SK-N-SH treated with all-trans-retinoic acid at 6 μM for 48 hours (cell line): ENCODE results near the gene SIM1.

Experiments used
- ATAC-seq: fragments of 200-7000 bp; cut with Tn5 transposase; 3 replicates; pipeline ENCODE4 v1.9.1; 2020; ENCODE audit warnings: mild to moderate bottlenecking, moderate library complexity
- ARNTL ChIP-seq: fragments of 450-650 bp; formaldehyde crosslinking; IDR thresholded peaks from 2 replicates; pipeline ENCODE4 v1.5.0; 2020; ENCODE audit warnings: low read depth, mild to moderate bottlenecking, moderate library complexity, borderline replicate concordance
- BACH2 ChIP-seq: fragments of 250-450 bp; sonication (Bioruptor Pico); IDR thresholded peaks from 2 replicates; pipeline ENCODE4 v1.9.0; 2021; ENCODE audit warnings: mild to moderate bottlenecking, borderline replicate concordance
- CSDC2 ChIP-seq: fragments of 250-450 bp; sonication (Bioruptor Pico); IDR thresholded peaks from 2 replicates; pipeline ENCODE4 v1.5.0; 2020; ENCODE audit warnings: mild to moderate bottlenecking, moderate library complexity
- ESRRG ChIP-seq: fragments of 250-450 bp; sonication (Bioruptor Pico); IDR thresholded peaks from 2 replicates; pipeline ENCODE4 v1.6.1; 2021; ENCODE audit warnings: mild to moderate bottlenecking
- GLIS3 ChIP-seq: fragments of 250-450 bp; sonication (Bioruptor Pico); IDR thresholded peaks from 2 replicates; pipeline ENCODE4 v1.5.0; 2020; ENCODE audit warnings: mild to moderate bottlenecking, moderate library complexity
- ISL1 ChIP-seq: fragments of 250-450 bp; sonication (Bioruptor Pico); IDR thresholded peaks from 2 replicates; pipeline ENCODE4 v2.1.2; 2022; ENCODE audit warnings: mild to moderate bottlenecking, moderate library complexity
- OSR1 ChIP-seq: fragments of 250-450 bp; sonication (Bioruptor Pico); IDR thresholded peaks from 2 replicates; pipeline ENCODE4 v1.8.0; 2022; ENCODE audit warnings: moderate library complexity, mild to moderate bottlenecking, inconsistent platforms
- PPARA ChIP-seq: fragments of 250-450 bp; sonication (Bioruptor Pico); IDR thresholded peaks from 2 replicates; pipeline ENCODE4 v1.5.0; 2020; ENCODE audit warnings: mild to moderate bottlenecking, borderline replicate concordance
- RARB ChIP-seq: fragments of 250-450 bp; sonication (Bioruptor Pico); IDR thresholded peaks from 2 replicates; pipeline ENCODE4 v1.8.0; 2021; ENCODE audit warnings: mild to moderate bottlenecking, moderate library complexity
- SNAI2 ChIP-seq: fragments of 250-450 bp; sonication (Bioruptor Pico); IDR thresholded peaks from 2 replicates; pipeline ENCODE4 v1.5.0; 2020; ENCODE audit warnings: mild to moderate bottlenecking, moderate library complexity
- TCF4 ChIP-seq: fragments of 250-450 bp; sonication (Bioruptor Pico); IDR thresholded peaks from 2 replicates; pipeline ENCODE4 v1.8.0; 2021; ENCODE audit warnings: mild to moderate bottlenecking, moderate library complexity, borderline replicate concordance
- TOX ChIP-seq: fragments of 250-450 bp; sonication (Bioruptor Pico); IDR thresholded peaks from 2 replicates; pipeline ENCODE4 v1.8.0; 2021; ENCODE audit warnings: mild to moderate bottlenecking, moderate library complexity, borderline replicate concordance
- ZC3H10 ChIP-seq: fragments of 250-450 bp; sonication (Bioruptor Pico); IDR thresholded peaks from 2 replicates; pipeline ENCODE4 v1.5.1; 2021; ENCODE audit warnings: mild to moderate bottlenecking, moderate library complexity
- ZFP3 ChIP-seq: fragments of 250-450 bp; sonication (Bioruptor Pico); IDR thresholded peaks from 2 replicates; pipeline ENCODE4 v1.5.0; 2020; ENCODE audit warnings: mild to moderate bottlenecking, moderate library complexity
- ZNF565 ChIP-seq: fragments of 450-650 bp; formaldehyde crosslinking; conservative IDR thresholded peaks from 2 replicates; pipeline ENCODE4 v1.5.0; 2020; ENCODE audit warnings: low read depth, mild to moderate bottlenecking, moderate library complexity
- ZNF70 ChIP-seq: fragments of 450-650 bp; formaldehyde crosslinking; IDR thresholded peaks from 2 replicates; pipeline ENCODE4 v1.5.0; 2020; ENCODE audit warnings: mild to moderate bottlenecking, moderate library complexity
- ZNF8 ChIP-seq: fragments of 450-650 bp; formaldehyde crosslinking; IDR thresholded peaks from 2 replicates; pipeline ENCODE4 v1.5.0; 2020; ENCODE audit warnings: mild to moderate bottlenecking, moderate library complexity
- TF ChIP-seq, protein P1 (sequence below): fragments of 250-450 bp; sonication (Bioruptor Pico); IDR thresholded peaks from 2 replicates; pipeline ENCODE4 v1.5.0; 2020; ENCODE audit warnings: mild to moderate bottlenecking, moderate library complexity
- TF ChIP-seq, protein P2 (sequence below): fragments of 250-450 bp; sonication (Bioruptor Pico); IDR thresholded peaks from 2 replicates; pipeline ENCODE4 v1.8.0; 2020; ENCODE audit warnings: mild to moderate bottlenecking, moderate library complexity, borderline replicate concordance
- TF ChIP-seq, protein P3 (sequence below): fragments of 250-450 bp; sonication (Bioruptor Pico); IDR thresholded peaks from 2 replicates; pipeline ENCODE4 v1.8.0; 2021; ENCODE audit warnings: low read depth, mild to moderate bottlenecking, moderate library complexity, borderline replicate concordance
- TF ChIP-seq, protein P4 (sequence below): fragments of 250-450 bp; sonication (Bioruptor Pico); IDR thresholded peaks from 2 replicates; pipeline ENCODE4 v1.5.1; 2021; ENCODE audit warnings: mild to moderate bottlenecking, moderate library complexity
- TF ChIP-seq, protein P5 (sequence below): fragments of 250-450 bp; sonication (Bioruptor Pico); IDR thresholded peaks from 2 replicates; pipeline ENCODE4 v1.5.1; 2020; ENCODE audit warnings: low read depth, mild to moderate bottlenecking, moderate library complexity

The SIM1 gene

DNA sequence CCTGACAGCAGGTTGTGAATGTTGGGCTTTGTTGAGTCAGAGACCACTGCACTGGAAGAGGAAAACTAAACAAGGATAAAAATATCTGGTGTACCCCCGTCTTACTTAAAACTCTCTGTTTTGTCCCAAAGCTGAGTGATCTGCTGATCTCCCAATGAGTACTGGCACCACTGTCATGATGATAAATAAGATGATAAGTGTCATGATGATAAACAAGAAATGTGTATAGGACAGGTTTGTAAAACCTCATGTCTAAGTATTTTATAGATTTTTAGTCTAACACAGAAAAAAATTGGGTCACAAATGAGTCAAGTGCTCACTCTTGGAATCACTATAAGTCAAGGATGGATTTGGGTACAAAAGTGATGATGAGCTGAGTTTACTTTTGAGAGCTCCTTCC, 8.5 kb upstream of the SIM1 start:
- ATAC-seq = no peak
- TF ChIP-seq ISL1 (CRISPR knock-in tag) (no peak), ZFP3 (CRISPR knock-in tag) (no peak), CSDC2 (CRISPR knock-in tag) (no peak), GLIS3 (CRISPR knock-in tag) (no peak), RARB (no peak), ZC3H10 (no peak), ZNF565 (CRISPR knock-in tag) (no peak), ZNF70 (CRISPR knock-in tag) (no peak), ARNTL (CRISPR knock-in tag) (no peak), SNAI2 (CRISPR knock-in tag) (no peak), TOX (CRISPR knock-in tag) (no peak), OSR1 (no peak)
- TF ChIP-seq, protein P1, sequence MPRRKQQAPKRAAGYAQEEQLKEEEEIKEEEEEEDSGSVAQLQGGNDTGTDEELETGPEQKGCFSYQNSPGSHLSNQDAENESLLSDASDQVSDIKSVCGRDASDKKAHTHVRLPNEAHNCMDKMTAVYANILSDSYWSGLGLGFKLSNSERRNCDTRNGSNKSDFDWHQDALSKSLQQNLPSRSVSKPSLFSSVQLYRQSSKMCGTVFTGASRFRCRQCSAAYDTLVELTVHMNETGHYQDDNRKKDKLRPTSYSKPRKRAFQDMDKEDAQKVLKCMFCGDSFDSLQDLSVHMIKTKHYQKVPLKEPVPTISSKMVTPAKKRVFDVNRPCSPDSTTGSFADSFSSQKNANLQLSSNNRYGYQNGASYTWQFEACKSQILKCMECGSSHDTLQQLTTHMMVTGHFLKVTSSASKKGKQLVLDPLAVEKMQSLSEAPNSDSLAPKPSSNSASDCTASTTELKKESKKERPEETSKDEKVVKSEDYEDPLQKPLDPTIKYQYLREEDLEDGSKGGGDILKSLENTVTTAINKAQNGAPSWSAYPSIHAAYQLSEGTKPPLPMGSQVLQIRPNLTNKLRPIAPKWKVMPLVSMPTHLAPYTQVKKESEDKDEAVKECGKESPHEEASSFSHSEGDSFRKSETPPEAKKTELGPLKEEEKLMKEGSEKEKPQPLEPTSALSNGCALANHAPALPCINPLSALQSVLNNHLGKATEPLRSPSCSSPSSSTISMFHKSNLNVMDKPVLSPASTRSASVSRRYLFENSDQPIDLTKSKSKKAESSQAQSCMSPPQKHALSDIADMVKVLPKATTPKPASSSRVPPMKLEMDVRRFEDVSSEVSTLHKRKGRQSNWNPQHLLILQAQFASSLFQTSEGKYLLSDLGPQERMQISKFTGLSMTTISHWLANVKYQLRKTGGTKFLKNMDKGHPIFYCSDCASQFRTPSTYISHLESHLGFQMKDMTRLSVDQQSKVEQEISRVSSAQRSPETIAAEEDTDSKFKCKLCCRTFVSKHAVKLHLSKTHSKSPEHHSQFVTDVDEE = no peak
- TF ChIP-seq, protein P2, sequence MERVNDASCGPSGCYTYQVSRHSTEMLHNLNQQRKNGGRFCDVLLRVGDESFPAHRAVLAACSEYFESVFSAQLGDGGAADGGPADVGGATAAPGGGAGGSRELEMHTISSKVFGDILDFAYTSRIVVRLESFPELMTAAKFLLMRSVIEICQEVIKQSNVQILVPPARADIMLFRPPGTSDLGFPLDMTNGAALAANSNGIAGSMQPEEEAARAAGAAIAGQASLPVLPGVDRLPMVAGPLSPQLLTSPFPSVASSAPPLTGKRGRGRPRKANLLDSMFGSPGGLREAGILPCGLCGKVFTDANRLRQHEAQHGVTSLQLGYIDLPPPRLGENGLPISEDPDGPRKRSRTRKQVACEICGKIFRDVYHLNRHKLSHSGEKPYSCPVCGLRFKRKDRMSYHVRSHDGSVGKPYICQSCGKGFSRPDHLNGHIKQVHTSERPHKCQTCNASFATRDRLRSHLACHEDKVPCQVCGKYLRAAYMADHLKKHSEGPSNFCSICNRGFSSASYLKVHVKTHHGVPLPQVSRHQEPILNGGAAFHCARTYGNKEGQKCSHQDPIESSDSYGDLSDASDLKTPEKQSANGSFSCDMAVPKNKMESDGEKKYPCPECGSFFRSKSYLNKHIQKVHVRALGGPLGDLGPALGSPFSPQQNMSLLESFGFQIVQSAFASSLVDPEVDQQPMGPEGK (CRISPR knock-in tag) = no peak

DNA sequence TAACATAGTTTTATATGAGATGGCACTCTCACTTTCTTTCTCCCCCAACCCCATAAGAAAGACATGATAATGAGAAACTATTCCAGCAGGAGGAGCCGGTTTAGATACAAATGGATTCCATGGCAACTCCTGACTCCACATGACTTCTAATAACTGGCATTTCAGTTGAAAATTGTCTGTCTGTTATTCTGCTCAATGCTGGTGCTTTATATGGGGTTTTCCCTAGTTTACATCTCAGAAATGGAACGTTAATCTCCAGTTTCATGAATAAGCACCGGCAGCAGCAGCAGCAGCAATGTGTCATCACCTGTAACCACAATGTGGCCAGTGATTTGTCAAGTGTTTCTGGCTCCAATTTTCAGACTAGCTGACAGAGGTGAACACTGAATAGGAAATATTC, 8.0 kb upstream of the SIM1 start:
- no peak; the same call in 2 of the 3 replicates for ATAC-seq
- TF ChIP-seq, protein P3, sequence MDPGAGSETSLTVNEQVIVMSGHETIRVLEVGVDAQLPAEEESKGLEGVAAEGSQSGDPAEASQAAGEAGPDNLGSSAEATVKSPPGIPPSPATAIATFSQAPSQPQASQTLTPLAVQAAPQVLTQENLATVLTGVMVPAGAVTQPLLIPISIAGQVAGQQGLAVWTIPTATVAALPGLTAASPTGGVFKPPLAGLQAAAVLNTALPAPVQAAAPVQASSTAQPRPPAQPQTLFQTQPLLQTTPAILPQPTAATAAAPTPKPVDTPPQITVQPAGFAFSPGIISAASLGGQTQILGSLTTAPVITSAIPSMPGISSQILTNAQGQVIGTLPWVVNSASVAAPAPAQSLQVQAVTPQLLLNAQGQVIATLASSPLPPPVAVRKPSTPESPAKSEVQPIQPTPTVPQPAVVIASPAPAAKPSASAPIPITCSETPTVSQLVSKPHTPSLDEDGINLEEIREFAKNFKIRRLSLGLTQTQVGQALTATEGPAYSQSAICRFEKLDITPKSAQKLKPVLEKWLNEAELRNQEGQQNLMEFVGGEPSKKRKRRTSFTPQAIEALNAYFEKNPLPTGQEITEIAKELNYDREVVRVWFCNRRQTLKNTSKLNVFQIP = no peak
- TF ChIP-seq OSR1 (no peak), SNAI2 (CRISPR knock-in tag) (no peak), ZNF8 (CRISPR knock-in tag) (no peak)

DNA sequence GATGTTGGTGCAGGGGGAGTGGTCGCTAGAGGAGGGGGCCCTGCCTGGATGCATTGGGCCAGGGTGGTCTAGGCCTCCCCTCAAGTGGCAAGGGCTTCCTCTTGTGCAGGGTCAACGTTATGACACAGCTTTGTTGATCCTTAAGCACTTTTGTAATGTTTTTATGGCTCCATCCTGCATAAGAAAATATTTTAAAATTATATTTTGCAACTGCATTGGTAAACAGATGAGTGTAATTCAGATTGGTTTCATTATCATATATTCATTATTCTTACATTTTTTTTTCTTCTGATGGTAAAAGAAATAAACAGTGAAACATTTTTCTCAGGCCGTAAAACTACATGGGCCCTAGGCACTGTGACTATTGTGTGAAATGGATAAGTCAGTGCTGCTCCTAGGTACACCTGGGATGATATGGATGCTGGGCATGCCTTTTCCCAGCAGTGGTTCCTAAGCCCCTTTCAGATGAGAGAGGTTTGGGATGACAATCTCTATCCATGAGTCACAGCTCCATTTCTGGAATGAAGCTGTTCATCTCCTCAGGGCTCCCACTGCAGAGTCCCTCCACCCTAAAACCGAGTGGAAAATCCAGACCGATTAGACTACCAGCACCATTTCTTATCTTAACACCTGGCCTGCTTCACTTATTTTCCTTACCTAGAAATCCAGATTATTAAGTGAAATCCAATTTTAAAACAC, 5.8 kb upstream of the SIM1 start:
- ATAC-seq = no peak
- no peak for TF ChIP-seq TOX (CRISPR knock-in tag)
- no peak for TF ChIP-seq ZNF70 (CRISPR knock-in tag)
- no peak for TF ChIP-seq PPARA (CRISPR knock-in tag)
- TF ChIP-seq, protein P1 = no peak
- TF ChIP-seq, protein P4, sequence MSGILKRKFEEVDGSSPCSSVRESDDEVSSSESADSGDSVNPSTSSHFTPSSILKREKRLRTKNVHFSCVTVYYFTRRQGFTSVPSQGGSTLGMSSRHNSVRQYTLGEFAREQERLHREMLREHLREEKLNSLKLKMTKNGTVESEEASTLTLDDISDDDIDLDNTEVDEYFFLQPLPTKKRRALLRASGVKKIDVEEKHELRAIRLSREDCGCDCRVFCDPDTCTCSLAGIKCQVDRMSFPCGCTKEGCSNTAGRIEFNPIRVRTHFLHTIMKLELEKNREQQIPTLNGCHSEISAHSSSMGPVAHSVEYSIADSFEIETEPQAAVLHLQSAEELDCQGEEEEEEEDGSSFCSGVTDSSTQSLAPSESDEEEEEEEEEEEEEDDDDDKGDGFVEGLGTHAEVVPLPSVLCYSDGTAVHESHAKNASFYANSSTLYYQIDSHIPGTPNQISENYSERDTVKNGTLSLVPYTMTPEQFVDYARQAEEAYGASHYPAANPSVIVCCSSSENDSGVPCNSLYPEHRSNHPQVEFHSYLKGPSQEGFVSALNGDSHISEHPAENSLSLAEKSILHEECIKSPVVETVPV (CRISPR knock-in tag) = no peak
- no peak for TF ChIP-seq ZFP3 (CRISPR knock-in tag)
- no peak for TF ChIP-seq RARB
- no peak for TF ChIP-seq ISL1 (CRISPR knock-in tag)
- TF ChIP-seq BACH2 (CRISPR knock-in tag) = no peak
- no peak for TF ChIP-seq SNAI2 (CRISPR knock-in tag)
- no peak for TF ChIP-seq OSR1
- TF ChIP-seq, protein P3 = no peak
- TF ChIP-seq ESRRG = no peak
- no peak for TF ChIP-seq ZNF565 (CRISPR knock-in tag)
- TF ChIP-seq ARNTL (CRISPR knock-in tag) = no peak
- no peak for TF ChIP-seq TCF4 (CRISPR knock-in tag)
- TF ChIP-seq, protein P5, sequence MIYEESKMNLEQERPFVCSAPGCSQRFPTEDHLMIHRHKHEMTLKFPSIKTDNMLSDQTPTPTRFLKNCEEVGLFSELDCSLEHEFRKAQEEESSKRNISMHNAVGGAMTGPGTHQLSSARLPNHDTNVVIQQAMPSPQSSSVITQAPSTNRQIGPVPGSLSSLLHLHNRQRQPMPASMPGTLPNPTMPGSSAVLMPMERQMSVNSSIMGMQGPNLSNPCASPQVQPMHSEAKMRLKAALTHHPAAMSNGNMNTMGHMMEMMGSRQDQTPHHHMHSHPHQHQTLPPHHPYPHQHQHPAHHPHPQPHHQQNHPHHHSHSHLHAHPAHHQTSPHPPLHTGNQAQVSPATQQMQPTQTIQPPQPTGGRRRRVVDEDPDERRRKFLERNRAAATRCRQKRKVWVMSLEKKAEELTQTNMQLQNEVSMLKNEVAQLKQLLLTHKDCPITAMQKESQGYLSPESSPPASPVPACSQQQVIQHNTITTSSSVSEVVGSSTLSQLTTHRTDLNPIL = no peak
- TF ChIP-seq, all 23 proteins: peak for 0
